Cardiac muscle cell (in vitro differentiated cells and primary cell): ENCODE results near the gene EIF4G3. TPM values are rescaled to one million over a fixed set of nuclear protein-coding genes. Genes with fewer than 3 reads are reported as not detected.

Experiments used
- DNase-seq, 2 donors: peaks; one replicate each; pipeline versions ENCODE4 v3.0.0 to v3.0.0-alpha.2; 2010 to 2017; ENCODE audit warnings: low read depth in 1 of 2, low spot score in 1 of 2
- H3K27ac ChIP-seq: fragments of 200-600 bp; sonication (generic); 2 replicates; pipeline ENCODE4 v1.5.1; 2016
- H3K27me3 ChIP-seq: fragments of 200-600 bp; sonication (generic); 2 replicates; pipeline ENCODE4 v1.6.0; 2016; ENCODE audit warnings: control low read depth
- H3K36me3 ChIP-seq: fragments of 200-600 bp; sonication (generic); 2 replicates; pipeline ENCODE4 v1.5.1; 2016; ENCODE audit warnings: control low read depth
- H3K4me1 ChIP-seq: fragments of 200-600 bp; sonication (generic); 2 replicates; pipeline ENCODE4 v1.8.1; 2017; ENCODE audit warnings: low read depth, mild to moderate bottlenecking, mixed run types
- H3K4me3 ChIP-seq: fragments of 200-600 bp; sonication (generic); 2 replicates; pipeline ENCODE4 v1.5.1; 2016; ENCODE audit warnings: mild to moderate bottlenecking
- H3K9me3 ChIP-seq: fragments of 200-600 bp; sonication (generic); 2 replicates; pipeline ENCODE4 v1.5.1; 2017; ENCODE audit warnings: low read depth, mild to moderate bottlenecking, control low read depth
- CTCF ChIP-seq: IDR thresholded peaks from 2 replicates; pipeline ENCODE4 v1.5.1; 2012; ENCODE audit warnings: low read depth, mild to moderate bottlenecking, low read length
- polyA plus RNA-seq: library from polyadenylated mRNA; unstranded; fragments of >200 nt; fragmentation: Nextera tagmentation; extraction: Ambion mirVana; gene quantifications from 2 replicates; pipeline ENCODE4 v1.2.1, GENCODE V29; 2016
- total RNA-seq: library from RNA; depleted of rRNA; stranded (reverse); fragments of >200 nt; gene quantifications from 2 replicates; pipeline ENCODE4 v1.2.3, GENCODE V29; 2016

The EIF4G3 gene
- total and polyA plus RNA-seq, 2 experiments from 2014 or later: 37.8 to 55.3 TPM

GRCh38 chr1:21106238-21106637 lies 70.5 kb downstream of the EIF4G3 start:
- TF ChIP-seq CTCF: no peak

GRCh38 chr1:21105807-21106206 lies 70.9 kb downstream of the EIF4G3 start:
- DNase-seq: no peak
- Histone ChIP-seq H3K4me3 (no peak overlapping the region), H3K27ac (peak overlapping the region; percentile 51), H3K4me1 (peaks cover 11% of the 10 kb centered on the region), H3K27me3 (no peaks in the 10 kb centered on the region), H3K36me3 (peaks cover 4% of the 10 kb centered on the region), H3K9me3 (no peaks in the 10 kb centered on the region)
- no peak for TF ChIP-seq CTCF

More at GRCh38 chr1:21106238-21106637, 70.5 kb downstream of the EIF4G3 start:
- H3K4me3 ChIP-seq: no peak overlapping the region
- no peaks in the 10 kb centered on the region for H3K27me3 ChIP-seq
- no peaks in the 10 kb centered on the region for H3K9me3 ChIP-seq
- peak overlapping the region; percentile 51 for H3K27ac ChIP-seq
- H3K4me1 ChIP-seq: peaks cover 11% of the 10 kb centered on the region
- DNase-seq: peak in 1 of 2 donors; percentile 38
- peaks cover 4% of the 10 kb centered on the region for H3K36me3 ChIP-seq

GRCh38 chr1:21104683-21105082 lies 72.0 kb downstream of the EIF4G3 start:
- H3K36me3 ChIP-seq: peaks cover 7% of the 10 kb centered on the region
- H3K27me3 ChIP-seq: no peaks in the 10 kb centered on the region
- H3K4me3 ChIP-seq: no peak overlapping the region
- TF ChIP-seq CTCF: no peak
- peaks cover 11% of the 10 kb centered on the region for H3K4me1 ChIP-seq
- no peak for DNase-seq
- H3K9me3 ChIP-seq: no peaks in the 10 kb centered on the region
- H3K27ac ChIP-seq: no peak overlapping the region

GRCh38 chr1:21100481-21100921 lies 76.2 kb downstream of the EIF4G3 start:
- no peak overlapping the region for H3K27ac ChIP-seq
- TF ChIP-seq CTCF: no peak
- H3K36me3 ChIP-seq: peaks cover 7% of the 10 kb centered on the region
- no peaks in the 10 kb centered on the region for H3K4me1 ChIP-seq
- no peaks in the 10 kb centered on the region for H3K9me3 ChIP-seq
- no peak overlapping the region for H3K4me3 ChIP-seq
- no peaks in the 10 kb centered on the region for H3K27me3 ChIP-seq
- DNase-seq: peak in 1 of 2 donors; percentile 70

- H3K27me3 ChIP-seq: no peaks in the 10 kb centered on the region
- TF ChIP-seq CTCF: no peak
- no peaks in the 10 kb centered on the region for H3K4me1 ChIP-seq
- H3K9me3 ChIP-seq: no peaks in the 10 kb centered on the region
- H3K27ac ChIP-seq: no peak overlapping the region
- DNase-seq: no peak
- H3K4me3 ChIP-seq: no peak overlapping the region
- peaks cover 4% of the 10 kb centered on the region for H3K36me3 ChIP-seq
Measured at GRCh38 chr1:21099869-21100131, 76.9 kb downstream of the EIF4G3 start.
